Head of caudate nucleus (tissue), 42 donors: ENCODE measurements around the gene RBAK.
A peak's percentile ranks its signal among the peaks of the same experiment; 100 is the strongest.
"Not testable (repeated sequence)": the region's sequence is repeated elsewhere in the genome, so short reads cannot be mapped to it uniquely, and the experiment has no call there.

Experiments used
- DNase-seq, 42 donors: peaks; one replicate each; pipeline versions ENCODE4 v3.0.0 to v3.0.0-alpha.2; 2020 to 2021; ENCODE audit warnings: mixed read lengths in 7 of 42
- intact Hi-C: fragments of 100-400 bp; cut with DNase I; formaldehyde crosslinking; loops from one replicate; pipeline ENCODE4 v1.15.0; 2022

Gene RBAK

GRCh38 chr7:5045558-5046396, at the start of gene RBAK:
Gene RBAK, plus strand, starts transcription at chr7:5045860. Its CDS starts 2,217 bp downstream, at chr7:5048077.
- DNase-seq, result peak; percentile 79 to 97 (median 94)
- intact Hi-C loops, result no loop called here

- peak in 1 of 42 donors; percentile 26 for DNase-seq
- intact Hi-C loops, result no loop called here
These were observed 48.9 kb upstream of the RBAK start for GRCh38 chr7:4996696-4997222.

GRCh38 chr7:4998244-4998643, 47.4 kb upstream of the RBAK start:
- intact Hi-C loops, result no loop called here
- DNase-seq, result peak in 1 of 42 donors; percentile 35

GRCh38 chr7:4998910-4999309, 46.8 kb upstream of the RBAK start:
- peak in 1 of 42 donors; percentile 21 for DNase-seq
- intact Hi-C loops, result no loop called here

- peak in 1 of 42 donors; percentile 35 for DNase-seq
- intact Hi-C loops, result no loop called here
These were observed 46.2 kb upstream of the RBAK start for GRCh38 chr7:4999369-4999950.

GRCh38 chr7:5001003-5001402, 44.7 kb upstream of the RBAK start:
- DNase-seq, result no peak
- intact Hi-C loops, result no loop called here

- peak in 1 of 42 donors; percentile 32 for DNase-seq
- intact Hi-C loops, result no loop called here
These were observed 43.7 kb upstream of the RBAK start for GRCh38 chr7:5001911-5002310.

- intact Hi-C loops, result no loop called here
- DNase-seq, result peak in 1 of 42 donors; percentile 37
These were observed 40.6 kb upstream of the RBAK start for GRCh38 chr7:5005066-5005465.

- intact Hi-C loops, result no loop called here
- no peak for DNase-seq
These were observed 32.7 kb upstream of the RBAK start for GRCh38 chr7:5012985-5013384.

GRCh38 chr7:5015936-5016335, 29.7 kb upstream of the RBAK start:
- peak in 14 of 42 donors; percentile 2 to 39 (median 13) for DNase-seq

GRCh38 chr7:5017626-5018025, 28.0 kb upstream of the RBAK start:
- intact Hi-C loops, DNase-seq: not testable (repeated sequence)

More at GRCh38 chr7:5015936-5016335, 29.7 kb upstream of the RBAK start:
- intact Hi-C loops, result not testable (repeated sequence)

- intact Hi-C loops, result no loop called here
- DNase-seq, result no peak
These were observed 25.6 kb upstream of the RBAK start for GRCh38 chr7:5020098-5020497.

- DNase-seq, intact Hi-C loops: not testable (repeated sequence)
These were observed 24.6 kb upstream of the RBAK start for GRCh38 chr7:5020976-5021550.

GRCh38 chr7:5023626-5024025, 22.0 kb upstream of the RBAK start:
- DNase-seq, intact Hi-C loops: not testable (repeated sequence)

GRCh38 chr7:5027796-5028410, 17.8 kb upstream of the RBAK start:
- peak in 1 of 42 donors; percentile 25 for DNase-seq
- intact Hi-C loops, result not testable (repeated sequence)

GRCh38 chr7:5033186-5033585, 12.5 kb upstream of the RBAK start:
- intact Hi-C loops, result not testable (repeated sequence)

GRCh38 chr7:5035276-5035675, 10.4 kb upstream of the RBAK start:
- DNase-seq, result no peak
- intact Hi-C loops, result no loop called here

More at GRCh38 chr7:5033186-5033585, 12.5 kb upstream of the RBAK start:
- DNase-seq, result not testable (repeated sequence)

GRCh38 chr7:5036446-5036845, 9.2 kb upstream of the RBAK start:
- peak in 1 of 42 donors; percentile 18 for DNase-seq
- intact Hi-C loops, result no loop called here

GRCh38 chr7:5041047-5041446, 4.6 kb upstream of the RBAK start:
- DNase-seq, result no peak
- intact Hi-C loops, result no loop called here
